NK-92 (cell line): ENCODE measurements around the gene PYY.
"Not testable (repeated sequence)": the region's sequence is repeated elsewhere in the genome, so short reads cannot be mapped to it uniquely, and the experiment has no call there.

Experiments
- DNase-seq: peaks from one replicate; lab custom pipeline; 2025; ENCODE audit not compliant: unreplicated experiment; lab: John Stamatoyannopoulos, UW

The PYY gene

DNA sequence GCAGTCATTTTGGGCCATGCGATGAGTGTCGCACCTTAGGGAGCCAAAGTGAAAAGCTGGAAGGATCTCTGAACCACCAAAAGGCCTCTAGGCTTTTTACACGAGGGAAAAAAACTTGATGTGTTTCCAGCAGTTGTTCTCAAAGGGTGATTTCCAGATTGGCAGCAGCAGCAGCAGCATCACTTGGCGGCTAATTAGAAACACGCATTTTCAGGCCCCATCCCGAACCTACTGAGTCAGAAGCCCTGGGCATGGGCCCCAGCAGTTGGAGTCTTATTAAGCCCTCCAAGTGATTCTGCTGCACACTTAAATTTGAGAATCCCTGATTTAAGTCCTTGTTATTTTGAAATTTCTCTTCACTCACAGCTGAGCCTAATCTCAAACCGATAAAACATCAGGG is 25.3 kb upstream of the PYY start:
- no peak for DNase-seq

- no peak for DNase-seq
These were observed 24.3 kb upstream of the PYY start for GRCh38 chr17:43978078-43978477.

DNA sequence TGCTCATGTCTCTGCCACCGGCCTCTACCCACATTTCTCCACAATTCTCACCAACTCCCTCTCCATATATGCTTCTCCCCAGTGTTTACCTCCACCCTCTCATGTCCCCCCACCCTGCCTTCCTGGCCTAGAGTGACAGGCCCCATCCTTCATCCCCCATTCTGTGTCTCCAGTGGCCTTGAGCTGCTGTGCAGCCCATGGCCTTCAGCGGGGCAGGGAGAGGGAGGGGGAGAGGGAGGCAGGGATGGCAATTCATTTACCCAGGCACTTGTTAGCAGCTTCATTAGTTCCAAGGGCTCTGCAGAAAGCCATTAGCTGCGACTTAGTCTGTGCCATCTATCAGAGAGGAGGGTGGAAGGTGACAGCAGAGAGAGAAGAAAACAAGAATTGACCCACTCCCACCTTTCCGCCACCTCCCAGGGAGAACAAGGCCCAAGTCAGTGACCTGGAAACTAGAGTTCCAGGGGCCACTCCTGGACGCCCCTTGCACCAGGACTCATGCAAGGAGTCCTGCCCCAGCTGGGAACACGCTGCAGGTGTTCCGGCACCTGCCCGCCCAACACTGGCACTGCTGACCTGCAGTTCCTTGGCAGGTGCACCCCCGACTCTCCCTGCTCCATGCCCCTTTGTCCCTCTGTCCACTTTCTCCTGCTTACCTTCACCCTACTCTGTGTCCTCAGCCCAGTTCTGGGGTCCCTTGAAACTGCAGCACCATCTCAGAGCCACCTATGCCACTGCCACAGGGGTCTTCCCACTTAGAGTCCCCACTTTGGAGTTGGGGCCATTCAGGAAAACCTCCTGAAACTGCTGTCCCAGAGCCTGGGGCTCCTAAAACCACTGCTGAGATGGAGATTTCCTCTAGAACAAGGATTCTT is 23.5 kb upstream of the PYY start:
- no peak for DNase-seq

GRCh38 chr17:43975898-43976297 is 22.2 kb upstream of the PYY start:
- no peak for DNase-seq

GRCh38 chr17:43974382-43975266 is 20.9 kb upstream of the PYY start:
- no peak for DNase-seq

DNA sequence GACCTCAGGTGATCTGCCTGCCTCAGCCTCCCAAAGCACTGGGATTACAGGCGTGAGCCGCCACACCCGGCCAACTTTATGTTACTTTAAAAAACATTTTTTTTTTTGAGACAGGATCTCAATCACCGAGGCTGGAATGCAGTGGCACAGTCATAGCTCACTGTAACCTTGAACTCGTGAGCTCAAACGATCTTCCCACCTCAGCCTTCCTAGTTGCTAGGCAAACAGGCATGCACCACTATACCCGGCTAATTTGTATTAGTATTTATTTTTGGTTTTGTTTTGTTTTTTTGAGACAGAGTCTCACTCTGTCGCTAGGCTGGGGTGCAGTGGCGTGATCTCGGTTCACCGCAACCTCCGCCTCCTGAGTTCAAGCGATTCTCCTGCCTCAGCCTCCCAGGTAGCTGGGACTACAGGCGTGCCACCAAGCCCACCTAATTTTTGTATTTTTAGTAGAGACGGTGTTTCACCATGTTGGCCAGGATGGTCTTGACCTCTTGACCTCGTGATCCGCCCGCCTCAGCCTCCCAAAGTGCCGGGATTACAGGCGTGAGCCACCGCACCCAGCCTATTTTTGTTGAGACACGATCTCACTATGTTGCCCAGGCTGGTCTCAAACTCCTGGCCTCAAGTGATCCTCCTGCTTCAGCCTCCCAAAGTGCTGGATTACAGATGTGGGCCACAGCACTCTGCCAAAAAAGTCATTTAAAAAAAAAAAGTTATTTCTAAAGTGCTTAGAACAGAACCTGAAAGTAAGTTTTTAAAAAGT is 18.9 kb upstream of the PYY start:
- not testable (repeated sequence) for DNase-seq

DNA sequence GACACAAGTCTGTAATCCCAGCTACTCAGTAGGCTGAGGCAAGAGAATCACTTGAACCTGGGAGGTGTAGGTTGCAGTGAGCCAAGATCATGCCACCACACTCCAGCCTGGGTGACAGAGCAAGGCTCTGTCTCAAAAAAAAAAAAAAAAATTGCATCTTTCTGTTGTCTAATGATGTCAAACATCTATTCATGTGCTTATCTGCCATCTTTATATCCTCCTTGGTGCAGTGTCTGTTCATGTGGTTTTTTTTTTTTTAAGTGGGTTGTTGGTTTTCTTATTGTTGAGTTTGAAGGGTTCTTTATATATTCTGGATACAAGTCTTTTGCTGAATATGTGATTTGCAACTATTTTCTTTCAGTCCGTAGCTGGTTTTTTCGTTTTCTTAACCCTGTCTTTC is 17.7 kb upstream of the PYY start:
- not testable (repeated sequence) for DNase-seq

DNA sequence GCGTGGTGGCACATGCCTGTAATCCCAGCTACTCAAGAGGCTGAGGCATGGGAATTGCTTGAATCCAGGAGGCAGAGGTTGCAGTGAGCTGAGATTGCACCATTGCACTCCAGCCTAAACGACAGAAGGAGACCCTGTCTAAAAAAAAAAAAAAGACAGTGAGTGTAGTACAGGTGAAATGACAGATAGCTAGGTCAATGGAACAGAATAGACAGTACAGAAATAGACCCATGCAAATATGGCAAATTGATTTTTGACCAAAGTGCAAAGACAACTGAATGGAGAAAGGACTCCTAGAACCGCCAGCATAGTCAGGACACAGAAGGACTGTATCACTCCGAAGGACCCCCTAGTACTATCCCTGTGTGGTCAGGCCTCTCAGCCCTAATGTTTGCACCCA is 16.6 kb upstream of the PYY start:
- no peak for DNase-seq

DNA sequence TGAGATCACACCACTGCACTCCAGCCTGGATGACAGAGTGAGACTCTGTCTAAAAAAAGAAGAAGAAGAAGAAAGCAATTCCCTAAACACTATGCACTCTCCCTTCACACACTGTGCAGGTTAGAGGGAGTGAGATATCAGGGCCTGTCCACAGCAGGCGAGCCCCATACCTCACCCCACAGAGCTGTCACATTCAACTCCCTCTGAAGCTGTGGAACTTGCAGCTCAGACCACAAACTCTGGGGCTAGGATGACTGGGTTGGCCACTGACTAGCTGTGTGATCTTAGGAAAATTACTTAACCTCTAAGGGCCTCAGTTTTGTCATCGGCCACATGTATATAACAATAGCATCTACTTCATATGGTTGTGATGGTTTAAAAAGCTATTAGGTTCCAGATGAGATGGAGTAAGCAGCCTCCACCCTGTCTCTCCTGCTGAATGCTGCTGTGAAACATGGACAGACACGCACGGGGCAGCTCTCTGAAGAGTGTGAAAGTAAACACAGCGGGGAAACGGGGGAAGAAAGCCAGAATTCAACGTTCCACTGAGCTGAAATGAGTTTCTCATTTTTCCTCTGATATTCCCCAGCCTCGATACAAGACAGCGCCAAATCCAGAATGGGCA is 13.6 kb upstream of the PYY start:
- DNase-seq: no peak

GRCh38 chr17:43966276-43966675 is 12.5 kb upstream of the PYY start:
- DNase-seq: no peak

- DNase-seq: no peak
These were observed 8.7 kb upstream of the PYY start for GRCh38 chr17:43962479-43962878.

- DNase-seq: no peak
These were observed 8.2 kb upstream of the PYY start for GRCh38 chr17:43961954-43962353.

DNA sequence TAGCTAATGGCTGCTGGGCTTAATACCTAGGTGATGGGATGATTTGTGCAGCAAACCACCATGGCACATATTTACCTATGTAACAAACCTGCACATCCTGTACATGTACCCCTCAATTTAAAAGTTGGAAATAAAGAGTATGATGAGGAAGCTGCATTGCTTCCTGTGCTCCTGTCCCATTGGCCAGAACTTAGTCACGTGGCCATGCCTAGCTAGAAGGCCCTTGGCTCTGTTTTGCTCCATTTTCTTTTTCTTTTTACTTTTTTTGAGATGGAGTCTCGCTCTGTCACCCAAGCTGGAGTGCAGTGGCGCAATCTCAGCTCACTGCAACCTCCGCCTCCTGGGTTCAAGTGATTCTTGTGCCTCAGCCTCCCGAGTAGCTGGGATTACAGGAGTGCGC is 7.6 kb upstream of the PYY start:
- not testable (repeated sequence) for DNase-seq

DNA sequence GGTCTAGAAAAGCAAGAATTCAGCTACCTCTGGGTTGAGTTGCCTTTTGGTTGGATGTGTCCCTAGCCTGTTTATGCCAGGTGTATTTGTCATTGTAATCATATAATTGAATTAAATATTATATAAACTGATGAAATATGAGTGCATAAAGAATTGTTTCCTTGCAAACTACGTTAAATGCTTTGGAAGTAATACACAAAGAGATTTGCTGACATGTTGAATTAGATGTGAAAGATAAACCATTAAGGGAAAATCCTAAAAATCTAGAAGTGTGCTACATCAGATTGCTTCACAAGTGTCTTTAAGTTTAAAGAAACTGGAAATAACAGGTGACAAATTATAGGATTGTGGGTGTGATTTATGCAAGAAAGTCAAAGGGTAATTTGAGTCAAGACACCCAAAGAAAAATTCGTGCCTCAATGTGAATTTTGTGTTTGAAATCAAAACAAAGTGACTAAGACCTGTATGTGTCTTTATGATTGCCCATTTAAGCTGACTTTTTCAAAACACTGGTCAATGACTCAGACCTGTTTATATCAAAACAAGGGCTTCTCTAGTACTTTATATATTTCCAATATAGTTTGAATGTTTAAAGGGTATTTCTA is 5.1 kb upstream of the PYY start:
- DNase-seq: no peak

GRCh38 chr17:43956222-43956621 is 2.5 kb upstream of the PYY start:
- no peak for DNase-seq

- DNase-seq: no peak
These were observed 745 bp downstream of the PYY start for GRCh38 chr17:43952724-43953666.

DNA sequence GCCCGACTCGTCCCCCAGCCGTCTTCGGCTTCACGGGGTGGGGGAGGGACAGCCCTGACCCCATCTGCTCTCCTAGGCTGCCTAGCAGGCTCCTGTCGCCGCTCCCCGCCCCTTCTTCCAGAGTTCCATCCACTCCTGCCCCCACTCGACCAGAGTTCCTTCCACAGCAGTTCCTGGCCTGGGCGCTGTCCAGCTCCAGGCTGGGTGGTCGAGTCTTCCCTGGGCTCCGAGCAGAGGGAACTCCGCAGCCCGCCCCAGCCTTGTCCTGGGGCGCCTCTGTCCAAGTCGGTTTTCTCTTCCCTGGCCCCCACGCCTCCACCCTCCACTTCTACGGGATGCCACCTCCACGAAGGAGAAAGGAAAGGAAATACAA is 1.4 kb downstream of the PYY start:
- no peak for DNase-seq

DNA sequence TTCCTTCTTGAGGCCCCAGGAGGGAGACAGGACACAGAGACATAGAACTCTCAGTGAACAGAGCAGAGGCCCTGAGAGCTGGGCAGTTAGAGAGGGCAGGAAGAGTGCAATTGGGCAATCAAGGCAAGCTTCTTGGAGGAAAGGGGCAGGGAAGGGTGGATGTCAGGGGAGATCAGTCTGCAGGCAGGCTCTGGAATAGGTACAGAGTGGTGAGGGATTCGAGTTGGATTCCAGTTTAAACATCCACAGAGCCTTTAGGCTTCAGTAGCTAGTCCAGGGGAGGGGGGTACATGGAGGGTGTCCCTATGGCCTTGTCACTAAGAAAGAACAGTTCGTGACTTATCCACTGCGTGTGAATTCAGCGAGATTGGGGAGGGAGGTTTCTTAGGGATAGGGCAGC is 2.0 kb downstream of the PYY start:
- DNase-seq: no peak

DNA sequence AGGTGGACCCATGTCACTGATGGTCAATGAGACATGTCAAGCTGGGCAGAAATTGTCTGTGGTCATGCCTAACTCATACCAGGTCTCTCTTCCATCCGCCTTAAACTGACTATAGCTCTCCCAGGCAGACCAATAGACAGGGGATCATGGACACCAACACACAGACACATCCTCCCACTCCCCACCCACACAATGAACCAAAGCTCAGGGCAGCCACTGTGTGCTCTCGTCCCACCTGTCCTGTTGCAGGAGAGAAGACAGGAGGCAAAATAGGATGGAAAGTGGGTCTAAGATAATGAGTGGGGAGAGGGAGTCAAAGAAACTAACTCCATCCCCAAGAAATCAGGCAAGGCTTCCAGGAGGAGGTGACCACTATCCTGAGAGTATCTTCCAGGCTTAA is 3.2 kb downstream of the PYY start:
- no peak for DNase-seq
